GM23338 (cell line): Measurements from ENCODE around the gene CCN6. TPM values are rescaled to one million over a fixed set of nuclear protein-coding genes. Genes with fewer than 3 reads are reported as not detected.
A peak's percentile ranks its signal among the peaks of the same experiment; 100 is the strongest.

Experiments used
- ATAC-seq: fragments of 200-7000 bp; cut with Tn5 transposase; 3 replicates; pipeline ENCODE4 v1.9.1; 2020
- DNase-seq: peaks from one replicate; pipeline ENCODE4 v3.0.0-alpha.2; 2015; ENCODE audit warnings: low spot score
- H2AFZ ChIP-seq: fragments of 200-600 bp; sonication (generic); 2 replicates; pipeline ENCODE4 v1.8.0; 2016; ENCODE audit warnings: antibody characterized with exemption, mild to moderate bottlenecking, moderate library complexity
- H3F3A ChIP-seq: fragments of 200-600 bp; sonication (generic); replicated peaks from 2 replicates; pipeline ENCODE4 v1.8.0; 2017; ENCODE audit warnings: antibody characterized with exemption, mixed run types, low read depth
- H3K27ac ChIP-seq: fragments of 200-600 bp; sonication (generic); 2 replicates; pipeline ENCODE4 v1.6.1; 2016; ENCODE audit warnings: low read depth
- H3K27me3 ChIP-seq: fragments of 200-600 bp; sonication (generic); 2 replicates; pipeline ENCODE4 v1.8.0; 2016; ENCODE audit warnings: mild to moderate bottlenecking, mixed run types, moderate library complexity; ENCODE audit not compliant: insufficient read depth
- H3K36me3 ChIP-seq: fragments of 200-600 bp; sonication (generic); 2 replicates; pipeline ENCODE4 v1.8.0; 2016; ENCODE audit warnings: mild to moderate bottlenecking; ENCODE audit not compliant: insufficient read depth
- H3K4me1 ChIP-seq: fragments of 200-600 bp; sonication (generic); 2 replicates; pipeline ENCODE4 v1.8.0; 2016; ENCODE audit warnings: mild to moderate bottlenecking, moderate library complexity; ENCODE audit not compliant: insufficient read depth
- H3K4me2 ChIP-seq: fragments of 200-600 bp; sonication (generic); 2 replicates; pipeline ENCODE4 v1.7.1; 2017; ENCODE audit warnings: mixed run types
- H3K4me3 ChIP-seq: fragments of 200-600 bp; sonication (generic); 2 replicates; pipeline ENCODE4 v1.6.1; 2016; ENCODE audit warnings: mixed run types
- H3K79me2 ChIP-seq: fragments of 200-600 bp; sonication (generic); replicated peaks from 2 replicates; pipeline ENCODE4 v1.8.0; 2017; ENCODE audit warnings: mild to moderate bottlenecking; ENCODE audit not compliant: insufficient read depth
- H3K9me2 ChIP-seq: fragments of 200-600 bp; sonication (generic); 2 replicates; pipeline ENCODE4 v1.8.0; 2017; ENCODE audit not compliant: insufficient read depth
- H4K20me1 ChIP-seq: fragments of 200-600 bp; sonication (generic); replicated peaks from 2 replicates; pipeline ENCODE4 v1.8.0; 2017; ENCODE audit warnings: mild to moderate bottlenecking; ENCODE audit not compliant: insufficient read depth
- H3K27ac Mint-ChIP-seq: 2 replicates; pipeline ENCODE4 v1.8.0; 2020; ENCODE audit warnings: inconsistent platforms, mild to moderate bottlenecking, moderate library complexity, mixed read lengths
- H3K27me3 Mint-ChIP-seq: 3 replicates; pipeline ENCODE4 v1.8.0; 2022; ENCODE audit warnings: low read depth, mild to moderate bottlenecking, moderate library complexity, mixed read lengths, inconsistent platforms; ENCODE audit not compliant: insufficient read depth, poor library complexity
- H3K36me3 Mint-ChIP-seq: 3 replicates; pipeline ENCODE4 v1.8.0; 2021; ENCODE audit warnings: low read depth, mild to moderate bottlenecking, inconsistent platforms, moderate library complexity, mixed read lengths
- H3K4me1 Mint-ChIP-seq: 3 replicates; pipeline ENCODE4 v1.8.0; 2020; ENCODE audit warnings: mild to moderate bottlenecking, inconsistent platforms, mixed read lengths
- H3K4me3 Mint-ChIP-seq: 3 replicates; pipeline ENCODE4 v1.8.0; 2021; ENCODE audit warnings: moderate library complexity, mild to moderate bottlenecking, inconsistent platforms, mixed read lengths
- H3K9me3 Mint-ChIP-seq: 3 replicates; pipeline ENCODE4 v1.8.0; 2020; ENCODE audit warnings: moderate library complexity, mild to moderate bottlenecking, inconsistent platforms, mixed read lengths
- CREB1 ChIP-seq: fragments of 250-450 bp; sonication (Bioruptor Pico); IDR thresholded peaks from 2 replicates; pipeline ENCODE4 v1.5.0; 2020; ENCODE audit warnings: low read depth, mild to moderate bottlenecking, moderate library complexity
- CTCF ChIP-seq, 2 experiments: fragments of 200-600 bp in 1 of 2; sonication (generic) in 1 of 2; conservative IDR thresholded peaks; 2 replicates each; pipeline versions ENCODE4 v1.5.1 to v1.6.1; 2016 to 2017; ENCODE audit warnings: antibody characterized with exemption in 2 of 2, low read depth in 2 of 2, mild to moderate bottlenecking in 2 of 2, moderate library complexity in 1 of 2
- EZH2 ChIP-seq: fragments of 200-600 bp; sonication (generic); IDR thresholded peaks from one replicate; pipeline ENCODE4 v1.8.0; 2017; ENCODE audit warnings: antibody characterized with exemption, mild to moderate bottlenecking, low read depth; ENCODE audit not compliant: unreplicated experiment
- REST ChIP-seq: IDR thresholded peaks from one replicate; pipeline ENCODE4 v1.6.1; 2018; ENCODE audit warnings: antibody characterized with exemption; ENCODE audit not compliant: unreplicated experiment
- STAT1 ChIP-seq: IDR thresholded peaks from one replicate; pipeline ENCODE4 v1.6.1; 2016; ENCODE audit warnings: antibody characterized with exemption; ENCODE audit not compliant: unreplicated experiment
- ZNF114 ChIP-seq: fragments of 250-450 bp; sonication (Bioruptor Pico); IDR thresholded peaks from 2 replicates; pipeline ENCODE4 v1.5.0; 2020; ENCODE audit warnings: mild to moderate bottlenecking, moderate library complexity
- polyA plus RNA-seq: library from polyadenylated mRNA; unstranded; fragments of >200 nt; fragmentation: Nextera tagmentation; extraction: Ambion mirVana; gene quantifications from 2 replicates; pipeline ENCODE4 v1.2.1, GENCODE V29; 2016
- total RNA-seq: library from RNA; depleted of rRNA; stranded (reverse); fragments of >200 nt; shearing (Covaris generic); gene quantifications from 2 replicates; pipeline ENCODE4 v1.2.3, GENCODE V29; 2014

Gene CCN6
- total and polyA plus RNA-seq, 2 experiments from 2014 or later = 0.65 TPM; not detected in 1

- H3F3A ChIP-seq = no peaks in the 10 kb centered on the region
- H3K4me3 ChIP-seq = no peak overlapping the region
- Mint-ChIP-seq H3K4me1 (peaks cover 13% of the 10 kb centered on the region), H3K36me3 (no peaks in the 10 kb centered on the region), H3K9me3 (no peaks in the 10 kb centered on the region), H3K27me3 (peaks cover 4% of the 10 kb centered on the region), H3K27ac (no peak overlapping the region), H3K4me3 (no peak overlapping the region)
- H3K9me2 ChIP-seq = no peaks in the 10 kb centered on the region
- no peak overlapping the region for H3K4me2 ChIP-seq
- peak; percentile 66 for ATAC-seq
- no peaks in the 10 kb centered on the region for H3K27me3 ChIP-seq
- H3K4me1 ChIP-seq = peaks cover 3% of the 10 kb centered on the region; the same call in 1 of the 2 replicates
- H2AFZ ChIP-seq = peak overlapping the region; percentile 18
- peak; percentile 19 for DNase-seq
- H3K27ac ChIP-seq = no peak overlapping the region
- H3K36me3 ChIP-seq = no peaks in the 10 kb centered on the region
- TF ChIP-seq CTCF (conservative IDR thresholded peaks at IDR 0.05; ENCODE audit: low read depth in 2 of 2) (0 out of 4 replicates have a peak, but pooled peaks of 1 of the 2 experiments have one; percentile 7), REST (no peak)
- no peaks in the 10 kb centered on the region for H4K20me1 ChIP-seq
- H3K79me2 ChIP-seq = no peaks in the 10 kb centered on the region
Observed at GRCh38 chr6:112033791-112034615, 19.9 kb upstream of the CCN6 start.

GRCh38 chr6:112034616-112034995 lies 19.3 kb upstream of the CCN6 start:
- no peak for ATAC-seq
- Histone ChIP-seq H3K4me1 (peaks cover 3% of the 10 kb centered on the region; the same call in 1 of the 2 replicates), H3K27me3 (no peaks in the 10 kb centered on the region), H3K79me2 (no peaks in the 10 kb centered on the region), H3K36me3 (no peaks in the 10 kb centered on the region), H3K4me3 (no peak overlapping the region), H2AFZ (no peak overlapping the region), H3F3A (no peaks in the 10 kb centered on the region), H4K20me1 (no peaks in the 10 kb centered on the region), H3K4me2 (no peak overlapping the region), H3K9me2 (no peaks in the 10 kb centered on the region), H3K27ac (no peak overlapping the region)
- DNase-seq = no peak
- Mint-ChIP-seq H3K9me3 (no peaks in the 10 kb centered on the region), H3K4me3 (no peak overlapping the region), H3K36me3 (no peaks in the 10 kb centered on the region), H3K27ac (no peak overlapping the region), H3K4me1 (peaks cover 13% of the 10 kb centered on the region), H3K27me3 (peaks cover 4% of the 10 kb centered on the region)
- no peak for TF ChIP-seq STAT1
- TF ChIP-seq CREB1 = no peak
- TF ChIP-seq EZH2 = no peak
- TF ChIP-seq CTCF (conservative IDR thresholded peaks at IDR 0.05; ENCODE audit: low read depth in 2 of 2) = no peak
- TF ChIP-seq ZNF114 (CRISPR knock-in tag) = no peak
